Measurements from ENCODE around the gene IPMK.

Gene IPMK

DNA sequence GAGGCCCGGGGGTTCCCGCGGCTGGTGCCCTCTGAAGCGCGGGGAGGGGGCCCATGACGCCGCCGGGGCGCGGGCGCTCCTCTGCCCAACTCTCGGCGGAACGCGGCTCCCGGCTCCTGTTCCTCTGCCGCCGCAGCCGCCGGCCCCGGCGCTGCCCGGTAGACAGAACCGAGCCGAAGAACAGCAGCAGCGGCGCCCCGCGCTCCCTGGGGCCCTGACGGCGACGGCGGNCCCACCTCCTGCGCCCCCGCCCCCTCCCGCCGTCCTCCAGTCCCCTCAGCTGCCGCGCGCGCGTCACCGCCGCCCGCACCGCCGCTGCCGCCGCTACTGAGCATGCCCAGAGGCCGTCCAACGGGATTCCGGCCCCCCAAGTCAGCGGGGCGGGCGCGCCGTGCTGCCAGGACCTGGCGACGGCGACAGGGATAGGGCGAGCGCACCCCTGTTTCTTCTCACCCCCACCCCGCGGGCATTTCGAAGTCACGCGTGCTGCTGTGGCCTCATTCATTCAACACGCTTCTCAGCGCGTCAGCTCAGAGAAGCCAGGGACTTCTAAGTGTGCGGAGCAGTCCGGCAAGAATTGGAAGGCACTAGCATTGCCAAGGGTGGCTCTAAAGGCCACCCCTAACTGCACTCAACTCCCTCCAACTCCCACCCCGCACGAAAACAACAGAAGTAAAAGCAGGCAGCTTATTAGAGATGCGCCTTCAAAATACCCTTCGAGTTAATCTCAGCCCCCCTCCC, at the start of gene IPMK:
Gene IPMK (minus strand): TSS at position 182 of the 741 bp plus-strand sequence. CDS start 283 bp downstream, outside the sequence.
- Histone ChIP-seq H3K4me1 (ENCODE audit: control insufficient read depth, low read depth, low read length) (peaks cover 30% of the 10 kb centered on the region), H3K27me3 (ENCODE audit: control insufficient read depth, insufficient read depth, low read length) (peaks cover 19% of the 10 kb centered on the region), H3K9me3 (ENCODE audit: control insufficient read depth, low read depth, low read length) (no peaks in the 10 kb centered on the region), H3K36me3 (ENCODE audit: control insufficient read depth, low read depth, low read length) (no peaks in the 10 kb centered on the region), H3K27ac (ENCODE audit: low read length) (no peak within 1 kb of the TSS), H3K9ac (ENCODE audit: low read length) (peak within 1 kb of the TSS; percentile 11), H3K4me3 (ENCODE audit: low read length) (peak within 1 kb of the TSS; percentile 95)

DNA sequence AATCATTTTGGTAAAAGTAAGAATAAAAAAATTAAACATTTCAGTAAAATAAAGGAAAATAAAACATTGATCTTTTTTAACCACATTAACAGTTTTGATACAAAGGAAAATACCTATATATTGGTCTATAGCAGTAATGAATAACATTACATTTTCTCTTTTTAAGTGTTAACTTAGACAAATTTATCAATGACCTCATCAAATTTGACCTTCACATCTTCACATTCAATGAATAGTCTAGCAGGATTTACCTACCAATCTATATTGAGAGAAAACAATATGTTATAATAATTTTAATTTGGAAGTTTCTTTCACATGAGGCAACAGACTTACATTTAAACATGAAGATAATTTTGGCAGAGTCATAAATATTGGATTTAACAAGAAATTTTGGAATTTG, 49.2 kb upstream of the IPMK start:
- no peak overlapping the region for H3K4me3 ChIP-seq (ENCODE audit: low read length)
- no peak overlapping the region for H3K9ac ChIP-seq (ENCODE audit: low read length)
- no peaks in the 10 kb centered on the region for H3K4me1 ChIP-seq (ENCODE audit: control insufficient read depth, low read depth, low read length)
- no peaks in the 10 kb centered on the region for H3K27me3 ChIP-seq (ENCODE audit: control insufficient read depth, insufficient read depth, low read length)
- H3K27ac ChIP-seq (ENCODE audit: low read length) = no peak overlapping the region
- H3K9me3 ChIP-seq (ENCODE audit: control insufficient read depth, low read depth, low read length) = no peaks in the 10 kb centered on the region
- H3K36me3 ChIP-seq (ENCODE audit: control insufficient read depth, low read depth, low read length) = no peaks in the 10 kb centered on the region

DNA sequence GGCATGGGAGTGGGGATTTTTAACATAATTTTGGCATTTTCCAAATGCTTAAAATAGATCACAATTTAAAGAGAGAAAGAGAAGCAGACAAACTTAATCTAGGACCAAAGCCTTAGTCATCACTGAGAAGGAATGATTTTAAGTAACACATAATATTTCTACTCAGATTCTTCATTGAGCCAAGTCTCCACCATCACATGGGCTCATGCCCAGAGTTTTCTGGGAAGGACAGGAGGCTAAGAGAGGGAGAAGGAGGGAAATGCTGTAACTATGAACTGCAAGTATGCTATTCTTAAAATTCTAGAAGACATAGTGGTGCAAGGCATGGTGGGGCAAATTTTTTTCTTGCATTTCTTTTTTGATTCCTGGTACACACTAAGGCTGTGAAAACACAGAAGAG, 43.3 kb upstream of the IPMK start:
- no peaks in the 10 kb centered on the region for H3K4me1 ChIP-seq (ENCODE audit: control insufficient read depth, low read depth, low read length)
- no peaks in the 10 kb centered on the region for H3K27me3 ChIP-seq (ENCODE audit: control insufficient read depth, insufficient read depth, low read length)
- no peaks in the 10 kb centered on the region for H3K36me3 ChIP-seq (ENCODE audit: control insufficient read depth, low read depth, low read length)
- H3K4me3 ChIP-seq (ENCODE audit: low read length) = no peak overlapping the region
- no peaks in the 10 kb centered on the region for H3K9me3 ChIP-seq (ENCODE audit: control insufficient read depth, low read depth, low read length)
- H3K9ac ChIP-seq (ENCODE audit: low read length) = no peak overlapping the region
- H3K27ac ChIP-seq (ENCODE audit: low read length) = no peak overlapping the region

DNA sequence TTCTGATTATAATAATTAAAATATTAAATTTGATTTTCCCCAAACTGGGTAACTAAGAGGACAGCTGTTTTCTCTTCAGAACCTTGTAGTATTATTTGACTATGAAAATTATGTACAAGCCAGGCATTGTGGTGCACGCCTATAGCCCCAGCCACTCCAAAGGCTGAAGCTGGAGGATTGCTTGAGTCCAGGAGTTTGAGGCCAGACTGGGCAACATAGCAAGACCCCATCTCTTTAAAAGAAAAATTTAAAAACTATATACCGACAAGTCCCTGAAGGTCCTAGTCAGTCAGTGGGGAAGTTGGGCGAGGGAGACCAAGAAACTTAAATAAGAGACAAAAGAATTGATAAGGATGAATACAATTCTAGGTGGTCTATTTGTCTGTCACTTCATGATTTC, 40.0 kb upstream of the IPMK start:
- Histone ChIP-seq H3K4me3 (ENCODE audit: low read length) (no peak overlapping the region), H3K4me1 (ENCODE audit: control insufficient read depth, low read depth, low read length) (no peaks in the 10 kb centered on the region), H3K27ac (ENCODE audit: low read length) (no peak overlapping the region), H3K27me3 (ENCODE audit: control insufficient read depth, insufficient read depth, low read length) (no peaks in the 10 kb centered on the region), H3K9me3 (ENCODE audit: control insufficient read depth, low read depth, low read length) (no peaks in the 10 kb centered on the region), H3K9ac (ENCODE audit: low read length) (no peak overlapping the region), H3K36me3 (ENCODE audit: control insufficient read depth, low read depth, low read length) (no peaks in the 10 kb centered on the region)

DNA sequence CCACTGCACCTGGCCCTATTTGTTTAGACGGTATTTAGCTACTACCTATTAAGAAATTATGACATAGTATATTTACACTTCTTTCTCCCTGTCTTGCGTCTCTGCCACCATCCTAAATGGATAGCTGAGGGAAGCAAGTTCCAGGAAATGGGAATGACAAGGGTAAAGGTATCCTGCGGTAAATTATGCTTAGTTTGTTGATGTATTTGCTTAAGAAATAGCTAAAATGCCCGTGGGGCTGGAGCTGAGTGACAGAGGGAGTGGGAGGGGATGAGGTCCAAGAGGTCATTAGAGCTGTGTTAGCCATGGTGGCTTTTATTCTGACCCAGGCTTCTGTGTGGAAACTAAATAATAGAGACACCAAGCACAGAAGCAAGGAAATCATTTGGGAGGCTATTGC, 38.1 kb upstream of the IPMK start:
- no peak overlapping the region for H3K9ac ChIP-seq (ENCODE audit: low read length)
- H3K4me1 ChIP-seq (ENCODE audit: control insufficient read depth, low read depth, low read length) = no peaks in the 10 kb centered on the region
- no peaks in the 10 kb centered on the region for H3K27me3 ChIP-seq (ENCODE audit: control insufficient read depth, insufficient read depth, low read length)
- H3K4me3 ChIP-seq (ENCODE audit: low read length) = no peak overlapping the region
- H3K9me3 ChIP-seq (ENCODE audit: control insufficient read depth, low read depth, low read length) = no peaks in the 10 kb centered on the region
- H3K27ac ChIP-seq (ENCODE audit: low read length) = no peak overlapping the region
- no peaks in the 10 kb centered on the region for H3K36me3 ChIP-seq (ENCODE audit: control insufficient read depth, low read depth, low read length)

DNA sequence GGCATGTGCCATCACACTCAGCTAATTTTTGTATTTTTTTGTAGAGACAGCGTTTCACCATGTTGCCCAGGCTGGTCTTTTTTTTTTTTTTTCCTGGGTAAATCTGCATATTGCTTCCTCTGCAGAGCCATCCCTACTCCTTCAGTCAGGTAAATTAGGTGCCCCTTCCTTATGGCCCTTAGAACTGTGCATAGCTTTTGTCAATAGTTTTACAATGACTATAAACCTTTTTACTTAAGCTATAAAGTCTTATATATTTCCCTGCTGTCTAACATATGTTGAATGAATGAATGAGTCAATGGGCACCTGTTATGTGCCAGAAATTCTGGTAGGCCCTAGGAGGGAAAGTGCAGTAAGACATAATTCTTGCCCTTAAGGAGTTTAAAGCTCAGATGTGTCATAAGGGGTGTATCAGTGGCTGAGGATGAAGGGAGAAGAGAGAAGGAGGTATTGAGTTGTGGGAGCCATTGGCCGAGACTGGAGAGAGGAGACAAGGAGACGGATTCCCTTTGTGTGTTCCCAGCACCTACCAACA, 36.5 kb upstream of the IPMK start:
- H3K9ac ChIP-seq (ENCODE audit: low read length) = no peak overlapping the region
- no peak overlapping the region for H3K27ac ChIP-seq (ENCODE audit: low read length)
- H3K27me3 ChIP-seq (ENCODE audit: control insufficient read depth, insufficient read depth, low read length) = no peaks in the 10 kb centered on the region
- H3K4me1 ChIP-seq (ENCODE audit: control insufficient read depth, low read depth, low read length) = no peaks in the 10 kb centered on the region
- H3K9me3 ChIP-seq (ENCODE audit: control insufficient read depth, low read depth, low read length) = no peaks in the 10 kb centered on the region
- H3K4me3 ChIP-seq (ENCODE audit: low read length) = no peak overlapping the region
- H3K36me3 ChIP-seq (ENCODE audit: control insufficient read depth, low read depth, low read length) = no peaks in the 10 kb centered on the region

DNA sequence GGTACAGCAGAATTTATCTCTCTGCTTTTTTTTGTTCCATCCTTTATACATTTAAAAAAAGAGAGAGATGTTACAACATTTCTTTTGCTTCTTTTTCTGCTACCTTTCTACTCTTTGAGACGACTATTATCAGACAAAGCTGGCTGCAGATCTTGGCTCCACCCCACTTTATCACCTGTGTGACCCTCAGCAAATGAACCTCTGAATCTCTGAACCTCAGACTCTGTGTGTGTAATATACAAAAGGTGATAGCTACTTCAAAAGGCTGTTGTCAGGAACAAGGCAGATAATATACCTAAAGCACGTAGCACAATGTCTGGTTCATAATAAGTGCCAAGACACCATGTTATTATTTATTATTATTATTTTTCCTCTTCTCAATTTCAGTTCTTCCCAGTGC, 34.6 kb upstream of the IPMK start:
- no peak overlapping the region for H3K27ac ChIP-seq (ENCODE audit: low read length)
- no peak overlapping the region for H3K4me3 ChIP-seq (ENCODE audit: low read length)
- no peak overlapping the region for H3K9ac ChIP-seq (ENCODE audit: low read length)
- H3K4me1 ChIP-seq (ENCODE audit: control insufficient read depth, low read depth, low read length) = no peaks in the 10 kb centered on the region
- H3K36me3 ChIP-seq (ENCODE audit: control insufficient read depth, low read depth, low read length) = no peaks in the 10 kb centered on the region
- no peaks in the 10 kb centered on the region for H3K9me3 ChIP-seq (ENCODE audit: control insufficient read depth, low read depth, low read length)
- H3K27me3 ChIP-seq (ENCODE audit: control insufficient read depth, insufficient read depth, low read length) = no peaks in the 10 kb centered on the region

DNA sequence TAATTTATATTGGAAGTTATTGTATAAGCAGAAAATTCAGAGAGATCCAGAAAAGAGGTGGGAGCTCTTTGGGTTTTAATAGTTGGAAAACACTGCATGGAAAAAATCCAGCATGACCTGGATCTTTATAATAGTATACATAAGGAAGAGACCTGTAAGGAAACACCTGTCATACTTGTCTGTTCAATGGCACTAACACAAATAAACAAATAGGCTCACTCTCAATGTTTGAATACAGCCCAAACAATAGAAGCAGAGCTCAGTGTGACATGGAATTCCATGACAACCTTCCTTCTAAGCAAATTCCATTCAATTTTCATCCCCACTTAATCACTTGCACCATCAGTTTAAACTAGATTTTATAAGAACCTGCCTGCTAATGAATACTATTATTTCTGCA, 33.0 kb upstream of the IPMK start:
- no peaks in the 10 kb centered on the region for H3K9me3 ChIP-seq (ENCODE audit: control insufficient read depth, low read depth, low read length)
- no peak overlapping the region for H3K4me3 ChIP-seq (ENCODE audit: low read length)

DNA sequence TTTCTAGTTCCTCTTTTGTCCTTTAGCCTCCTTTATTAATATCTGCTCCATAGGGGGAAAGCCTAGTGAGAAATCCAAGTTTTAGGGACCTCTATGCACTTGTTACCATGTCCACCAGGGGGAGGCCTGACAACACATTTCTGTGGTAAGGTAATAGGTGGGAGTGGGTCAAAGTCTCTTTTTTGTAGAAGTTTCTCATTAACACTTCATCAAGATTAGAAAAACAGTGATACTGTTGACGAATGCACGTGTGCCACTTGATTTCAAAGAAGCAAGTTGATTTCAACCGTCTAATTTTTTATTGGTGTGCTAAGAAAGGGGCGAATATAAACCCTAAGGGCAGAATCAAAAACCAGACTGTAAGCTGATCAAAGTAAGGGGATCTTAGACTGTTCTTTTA, 31.9 kb upstream of the IPMK start:
- no peak overlapping the region for H3K9ac ChIP-seq (ENCODE audit: low read length)
- no peak overlapping the region for H3K27ac ChIP-seq (ENCODE audit: low read length)
- no peak overlapping the region for H3K4me3 ChIP-seq (ENCODE audit: low read length)
- H3K4me1 ChIP-seq (ENCODE audit: control insufficient read depth, low read depth, low read length) = no peaks in the 10 kb centered on the region
- no peaks in the 10 kb centered on the region for H3K36me3 ChIP-seq (ENCODE audit: control insufficient read depth, low read depth, low read length)
- H3K9me3 ChIP-seq (ENCODE audit: control insufficient read depth, low read depth, low read length) = no peaks in the 10 kb centered on the region
- no peaks in the 10 kb centered on the region for H3K27me3 ChIP-seq (ENCODE audit: control insufficient read depth, insufficient read depth, low read length)

More for the DNA sequence above, 33.0 kb upstream of the IPMK start:
- no peak overlapping the region for H3K9ac ChIP-seq (ENCODE audit: low read length)
- no peaks in the 10 kb centered on the region for H3K27me3 ChIP-seq (ENCODE audit: control insufficient read depth, insufficient read depth, low read length)
- no peaks in the 10 kb centered on the region for H3K36me3 ChIP-seq (ENCODE audit: control insufficient read depth, low read depth, low read length)
- no peaks in the 10 kb centered on the region for H3K4me1 ChIP-seq (ENCODE audit: control insufficient read depth, low read depth, low read length)
- no peak overlapping the region for H3K27ac ChIP-seq (ENCODE audit: low read length)

DNA sequence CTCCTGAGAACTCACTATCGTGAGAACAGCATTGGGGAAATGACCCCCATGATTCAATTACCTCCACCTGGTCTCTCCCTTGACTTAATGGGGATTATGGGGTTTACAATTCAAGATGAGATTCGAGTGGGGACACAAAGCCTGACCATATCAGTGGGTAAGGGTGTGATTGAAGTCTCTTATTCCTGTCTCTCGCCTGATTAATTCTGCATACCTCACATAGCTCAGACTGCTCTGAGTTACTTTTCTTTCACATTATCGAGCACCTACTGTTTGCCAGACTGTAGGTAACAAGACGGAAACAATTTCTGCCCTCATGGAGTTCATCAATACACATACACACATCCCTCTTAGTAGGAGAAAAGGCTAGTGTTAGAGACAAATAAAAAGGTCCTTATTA, 26.3 kb upstream of the IPMK start:
- Histone ChIP-seq H3K4me1 (ENCODE audit: control insufficient read depth, low read depth, low read length) (no peaks in the 10 kb centered on the region), H3K9ac (ENCODE audit: low read length) (no peak overlapping the region), H3K36me3 (ENCODE audit: control insufficient read depth, low read depth, low read length) (no peaks in the 10 kb centered on the region), H3K9me3 (ENCODE audit: control insufficient read depth, low read depth, low read length) (no peaks in the 10 kb centered on the region), H3K27me3 (ENCODE audit: control insufficient read depth, insufficient read depth, low read length) (no peaks in the 10 kb centered on the region), H3K27ac (ENCODE audit: low read length) (no peak overlapping the region), H3K4me3 (ENCODE audit: low read length) (no peak overlapping the region)

DNA sequence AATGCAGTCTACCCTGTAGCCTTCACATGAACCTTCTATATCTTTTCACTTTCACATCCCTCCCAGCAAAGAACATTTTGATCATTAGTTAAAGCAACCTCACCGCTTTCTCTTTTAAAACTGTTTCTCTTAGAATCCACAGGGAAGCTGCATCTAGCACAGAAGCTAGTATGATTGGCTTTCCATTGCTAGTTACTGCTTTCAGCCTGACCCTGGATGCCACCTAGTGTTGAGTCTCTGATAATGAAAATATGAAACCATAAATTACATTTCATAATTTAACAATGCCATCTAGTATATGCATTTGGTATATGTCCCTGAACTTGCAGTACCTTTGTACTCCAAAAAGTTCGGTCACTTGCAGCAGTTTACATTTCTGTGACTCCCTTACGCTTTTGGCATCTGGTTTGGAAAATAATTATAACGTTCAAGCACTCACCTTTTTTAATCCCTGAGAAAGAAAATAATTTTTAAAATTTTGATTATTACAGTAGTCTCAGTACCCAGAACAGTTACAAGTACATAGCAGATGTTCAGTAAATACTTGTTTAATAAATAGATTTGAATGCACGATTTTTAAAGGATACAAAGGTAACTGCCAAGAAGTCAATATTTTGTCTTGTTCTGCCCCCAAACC, 24.0 kb upstream of the IPMK start:
- no peaks in the 10 kb centered on the region for H3K27me3 ChIP-seq (ENCODE audit: control insufficient read depth, insufficient read depth, low read length)
- no peak overlapping the region for H3K27ac ChIP-seq (ENCODE audit: low read length)
- no peaks in the 10 kb centered on the region for H3K36me3 ChIP-seq (ENCODE audit: control insufficient read depth, low read depth, low read length)
- H3K4me1 ChIP-seq (ENCODE audit: control insufficient read depth, low read depth, low read length) = no peaks in the 10 kb centered on the region
- no peaks in the 10 kb centered on the region for H3K9me3 ChIP-seq (ENCODE audit: control insufficient read depth, low read depth, low read length)
- no peak overlapping the region for H3K9ac ChIP-seq (ENCODE audit: low read length)
- H3K4me3 ChIP-seq (ENCODE audit: low read length) = no peak overlapping the region

DNA sequence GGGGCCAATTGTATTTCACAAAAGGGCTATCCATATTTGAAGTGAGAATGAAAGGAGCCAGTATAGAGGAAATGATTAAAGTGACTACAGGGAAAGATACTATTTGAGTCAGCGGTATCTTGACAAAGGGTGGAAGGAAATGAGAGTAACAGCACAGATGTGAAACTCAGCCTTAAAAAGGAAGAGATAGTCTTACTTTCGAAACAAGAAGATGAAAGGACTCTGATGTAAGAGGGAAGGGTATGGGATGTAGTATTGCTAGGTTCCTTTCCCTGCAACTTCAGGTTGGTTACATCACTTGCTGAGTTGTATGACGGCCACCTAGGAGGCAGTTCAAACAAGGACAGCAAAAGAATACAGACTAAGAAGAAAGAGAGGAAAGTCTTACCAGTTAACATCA, 14.9 kb upstream of the IPMK start:
- Histone ChIP-seq H3K4me1 (ENCODE audit: control insufficient read depth, low read depth, low read length) (no peaks in the 10 kb centered on the region), H3K9me3 (ENCODE audit: control insufficient read depth, low read depth, low read length) (no peaks in the 10 kb centered on the region), H3K4me3 (ENCODE audit: low read length) (no peak overlapping the region), H3K9ac (ENCODE audit: low read length) (no peak overlapping the region), H3K36me3 (ENCODE audit: control insufficient read depth, low read depth, low read length) (peaks cover 9% of the 10 kb centered on the region), H3K27ac (ENCODE audit: low read length) (no peak overlapping the region), H3K27me3 (ENCODE audit: control insufficient read depth, insufficient read depth, low read length) (no peaks in the 10 kb centered on the region)

Data from iPS-18a (cell line).